GM10248 (cell line): ENCODE measurements around the gene SAV1.

Experiments used
- CTCF ChIA-PET: fragments of 300-600 bp; sonication (Branson Sonifier 250); formaldehyde crosslinking; extraction: SDS; loops from one replicate; lab custom pipeline; 2021; ENCODE audit warnings: antibody characterized with exemption; lab: Yijun Ruan, JAX
- POLR2A ChIA-PET: fragments of 350-650 bp; sonication (Branson Sonifier 250); formaldehyde crosslinking; extraction: SDS; loops from one replicate; lab custom pipeline; 2020; ENCODE audit warnings: antibody characterized with exemption; lab: Yijun Ruan, JAX
- DNase-seq: peaks from one replicate; pipeline ENCODE4 v3.0.0; 2012; ENCODE audit errors: extremely low spot score
- CTCF ChIP-seq: IDR thresholded peaks from 2 replicates; pipeline ENCODE4 v1.5.1; 2012; ENCODE audit warnings: mild to moderate bottlenecking, low read depth; ENCODE audit errors: extremely low read depth, missing control alignments, control extremely low read depth

SAV1 gene

DNA sequence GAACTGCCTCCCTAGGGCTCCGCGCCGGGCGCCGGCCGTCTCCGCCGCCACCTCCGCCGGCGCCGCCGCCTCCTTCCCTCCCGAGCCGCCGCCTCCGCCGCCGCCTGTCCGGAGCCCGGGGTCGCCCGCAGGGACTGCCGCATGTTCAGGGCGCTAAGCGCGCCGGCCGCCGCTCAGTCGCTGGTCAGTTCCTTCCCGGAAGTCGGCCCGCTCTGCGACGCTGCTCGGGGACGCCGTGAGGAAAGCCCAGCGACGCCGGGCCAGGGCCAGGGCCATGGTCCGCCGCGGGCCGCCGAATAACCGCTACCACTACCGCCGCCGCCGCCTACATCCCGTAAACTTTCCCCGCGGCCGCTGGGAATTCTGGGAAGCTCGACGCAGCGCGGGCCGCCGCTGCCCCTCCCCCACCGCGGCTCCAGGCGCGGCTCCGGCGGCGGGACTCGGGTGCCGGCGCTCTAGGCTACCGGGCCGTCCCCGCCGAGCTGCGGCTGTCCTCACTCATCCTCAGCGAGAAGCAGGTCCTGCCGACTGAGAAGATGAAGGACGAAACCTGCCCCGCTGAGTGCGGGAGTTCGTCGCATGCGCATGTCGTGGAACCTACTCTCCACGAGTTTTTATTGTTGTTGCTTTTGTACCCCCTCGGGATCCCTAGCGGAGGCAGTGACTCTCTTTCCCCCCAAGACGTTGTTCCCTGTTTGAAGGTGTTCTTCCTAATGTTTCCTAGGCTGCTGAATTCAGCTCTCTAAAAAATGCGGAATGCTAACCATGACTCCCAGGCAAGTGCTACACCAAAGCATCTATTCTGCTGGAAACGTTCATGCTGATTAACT, at the start of gene SAV1:
SAV1 (minus strand) TSS at position 311 of the 830 bp plus-strand sequence. CDS start 339 bp downstream, outside the sequence.
- ChIA-PET POLR2A (no interaction called here), CTCF (interaction anchor here (0.8 to 1.0 kb wide), 2 partner anchors 17 to 46 kb away, joined by 3 to 4 read pairs; no protein-coding TSS in a partner anchor)
- TF ChIP-seq CTCF = no peak
- DNase-seq = peak; percentile 58

- TF ChIP-seq CTCF = no peak
- ChIA-PET POLR2A (no interaction called here), CTCF (interaction anchor here (1.2 to 2.0 kb wide), 3 partner anchors 13 to 101 kb away, joined by 4 to 5 read pairs (median 5); no protein-coding TSS in a partner anchor)
- DNase-seq = no peak
These were observed 49.7 kb upstream of the SAV1 start for GRCh38 chr14:50717811-50718210.

DNA sequence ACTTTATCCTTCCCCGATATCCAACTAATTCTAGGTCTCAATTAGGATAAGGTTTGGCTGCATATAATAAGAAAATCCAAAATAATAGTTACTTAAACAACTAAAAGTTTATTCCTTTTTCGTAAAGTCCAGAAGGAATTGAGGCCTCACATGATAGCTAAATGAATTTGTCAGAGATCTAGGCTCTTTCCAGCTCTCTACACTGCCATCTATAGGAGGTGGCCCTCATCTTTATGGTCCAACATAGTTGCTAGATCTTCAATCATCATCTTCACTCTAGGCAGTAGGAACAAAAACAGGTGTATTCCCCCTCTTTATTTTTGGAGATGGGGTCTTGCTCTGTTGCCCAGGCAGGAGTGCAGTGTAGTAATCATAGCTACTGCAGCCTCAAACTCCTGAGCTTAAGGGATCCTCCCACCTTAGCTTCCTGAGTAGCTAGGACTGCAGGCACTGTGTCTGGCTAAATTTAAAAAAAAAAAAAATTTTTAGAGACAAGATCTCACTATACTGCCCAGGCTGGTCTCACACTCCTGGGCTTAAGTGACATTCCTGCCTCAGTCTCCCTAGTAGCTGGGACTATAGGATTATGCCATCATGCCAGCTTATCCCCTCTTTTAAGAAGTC, 46.5 kb upstream of the SAV1 start:
- ChIA-PET CTCF (interaction anchor here (0.6 to 5.6 kb wide), 45 partner anchors 9 to 394 kb away, joined by 3 to 41 read pairs (median 6); partner anchors contain the start of gene SAV1), POLR2A (interaction anchor here (0.6 kb wide), 1 partner anchor 45 kb away, joined by 7 read pairs; no protein-coding TSS in a partner anchor)
- peak; percentile 59 for DNase-seq
- TF ChIP-seq CTCF = peak; percentile 59

GRCh38 chr14:50711043-50711442, 42.9 kb upstream of the SAV1 start:
- POLR2A ChIA-PET = no interaction called here
- TF ChIP-seq CTCF = no peak
- CTCF ChIA-PET = interaction anchor here (1.4 to 5.6 kb wide), 8 partner anchors 13 to 149 kb away, joined by 3 to 41 read pairs (median 4); no protein-coding TSS in a partner anchor
- no peak for DNase-seq

GRCh38 chr14:50705026-50705593, 37.0 kb upstream of the SAV1 start:
- ChIA-PET CTCF (interaction anchor here (1.2 to 2.1 kb wide), 3 partner anchors 10 to 71 kb away, joined by 3 to 12 read pairs (median 4); no protein-coding TSS in a partner anchor), POLR2A (interaction anchor here (0.6 kb wide), 1 partner anchor 37 kb away, joined by 5 read pairs; no protein-coding TSS in a partner anchor)
- no peak for DNase-seq
- TF ChIP-seq CTCF = no peak
